ENCODE data around the gene BRI3. TPM values are rescaled to one million over a fixed set of nuclear protein-coding genes. Genes with fewer than 3 reads are reported as not detected.

The BRI3 gene
- total RNA-seq, 2 donors from 2014 or later = 29.0 to 44.9 TPM

DNA sequence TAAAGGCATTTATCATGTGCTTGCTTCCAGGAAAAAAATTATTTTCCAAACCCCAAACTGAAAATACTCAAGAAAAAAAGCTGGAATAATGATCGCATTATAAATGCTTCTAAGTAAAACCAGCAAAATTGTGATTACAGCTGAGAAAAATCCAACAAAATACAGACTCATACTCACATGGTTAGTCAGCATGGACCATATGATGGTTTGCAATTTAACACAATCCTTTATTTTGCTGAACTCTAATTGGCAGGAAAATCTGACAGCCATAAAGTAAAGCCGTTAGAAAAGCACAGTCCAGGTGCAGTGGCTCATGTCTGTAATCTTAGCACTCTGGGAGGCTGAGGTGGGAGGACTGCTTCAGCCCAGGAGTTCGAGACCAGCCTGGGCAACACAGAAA is 59.6 kb downstream of the BRI3 start:
- peaks cover 7% of the 10 kb centered on the region for H3K4me1 ChIP-seq
- H3K27ac ChIP-seq = no peak overlapping the region
- ATAC-seq (no peak), DNase-seq (no peak)
- no peaks in the 10 kb centered on the region for H3K27me3 ChIP-seq
- no peak overlapping the region for H3K4me3 ChIP-seq
- H3K9me3 ChIP-seq = no peaks in the 10 kb centered on the region
- H3K36me3 ChIP-seq (replicated peaks in 1 of 2; ENCODE audit: insufficient read depth in 1 of 2, low read depth in 2 of 2) = no peaks in the 10 kb centered on the region
- TF ChIP-seq POLR2A (IDR thresholded peaks at IDR 0.05) = no peak
- no peak for TF ChIP-seq CTCF (IDR thresholded peaks at IDR 0.05)
- 78 to 80% methylated on average over 3 of the region's 3 CpGs for WGBS, 2 donors
- intact Hi-C loops (cut with DNase I) = no loop called here

Other genes starting within 250 kb of the BRI3 start
- gene LMTK2, start 174.8 kb upstream of the BRI3 start, total RNA-seq = 10 to 100 TPM; 19.7 to 23.1 TPM
- gene BHLHA15, start 70.2 kb upstream of the BRI3 start, total RNA-seq = 100 to 1,000 TPM; 247 to 584 TPM
- 10 to 100 TPM; 19.7 to 28.3 TPM for gene TECPR1, start 29.5 kb upstream of the BRI3 start, total RNA-seq
- gene BAIAP2L1, start 119.4 kb downstream of the BRI3 start, total RNA-seq = 10 to 100 TPM; 15.8 to 23.1 TPM